ENCODE measurements around the gene PLAGL2. TPM values are rescaled to one million over a fixed set of nuclear protein-coding genes. Genes with fewer than 3 reads are reported as not detected.

The PLAGL2 gene
- total and polyA plus RNA-seq, 2 donors (not counting 1 experiment from before 2014, with no cell fraction given): 1.6 to 2.3 TPM

DNA sequence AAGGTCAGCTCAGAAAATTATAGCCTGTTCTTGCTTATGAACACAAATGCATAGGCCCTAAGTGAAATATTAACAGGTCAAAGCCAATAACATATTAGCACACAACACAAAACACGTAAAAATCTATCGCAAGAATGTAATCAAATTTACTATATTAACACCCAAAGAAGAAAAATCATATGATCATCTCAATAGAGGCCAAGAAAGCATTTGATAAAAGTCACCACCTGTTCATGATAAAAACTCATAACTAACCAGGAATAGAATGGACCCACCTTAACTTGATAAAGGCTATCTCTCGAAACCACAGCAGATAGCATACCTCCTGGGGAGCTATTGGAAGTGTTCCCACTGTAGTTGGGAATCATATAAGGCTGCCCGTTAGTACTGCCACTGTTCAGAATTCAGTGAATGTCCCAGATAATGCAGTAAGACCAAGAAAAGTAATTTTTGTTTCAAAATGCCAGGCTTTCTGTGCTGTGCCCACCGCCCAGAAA, 21.8 kb upstream of the PLAGL2 start:
- Histone ChIP-seq H3K4me1 (ENCODE audit: control insufficient read depth, extremely low read depth, insufficient read depth, low read length) (no peaks in the 10 kb centered on the region), H4K20me1 (ENCODE audit: control insufficient read depth, extremely low read depth, insufficient read depth, low read length) (no peaks in the 10 kb centered on the region), H3K36me3 (ENCODE audit: control insufficient read depth, insufficient read depth, low read length) (peaks cover 14% of the 10 kb centered on the region), H3K27me3 (ENCODE audit: control insufficient read depth, insufficient read depth, low read length) (no peaks in the 10 kb centered on the region), H3K4me3 (replicated peaks in 1 of 4; ENCODE audit: control extremely low read depth in 1 of 4, insufficient read depth in 1 of 4, low read depth in 3 of 4, low read length in 4 of 4) (no peak overlapping the region), H3K9ac (ENCODE audit: insufficient read depth, low read length) (no peak overlapping the region), H2AFZ (ENCODE audit: low read length) (no peak overlapping the region), H3K9me3 (ENCODE audit: control insufficient read depth, insufficient read depth, low read depth, low read length) (no peaks in the 10 kb centered on the region), H3K27ac (ENCODE audit: insufficient read depth, low read length) (no peak overlapping the region), H3K4me2 (ENCODE audit: extremely low read depth, insufficient read depth, low read length) (no peak overlapping the region), H3K79me2 (ENCODE audit: control insufficient read depth, insufficient read depth, low read length) (no peaks in the 10 kb centered on the region)
- TF ChIP-seq EZH2 (IDR thresholded peaks at IDR 0.05; ENCODE audit: low read length, missing control alignments): no peak
- TF ChIP-seq, protein P1, sequence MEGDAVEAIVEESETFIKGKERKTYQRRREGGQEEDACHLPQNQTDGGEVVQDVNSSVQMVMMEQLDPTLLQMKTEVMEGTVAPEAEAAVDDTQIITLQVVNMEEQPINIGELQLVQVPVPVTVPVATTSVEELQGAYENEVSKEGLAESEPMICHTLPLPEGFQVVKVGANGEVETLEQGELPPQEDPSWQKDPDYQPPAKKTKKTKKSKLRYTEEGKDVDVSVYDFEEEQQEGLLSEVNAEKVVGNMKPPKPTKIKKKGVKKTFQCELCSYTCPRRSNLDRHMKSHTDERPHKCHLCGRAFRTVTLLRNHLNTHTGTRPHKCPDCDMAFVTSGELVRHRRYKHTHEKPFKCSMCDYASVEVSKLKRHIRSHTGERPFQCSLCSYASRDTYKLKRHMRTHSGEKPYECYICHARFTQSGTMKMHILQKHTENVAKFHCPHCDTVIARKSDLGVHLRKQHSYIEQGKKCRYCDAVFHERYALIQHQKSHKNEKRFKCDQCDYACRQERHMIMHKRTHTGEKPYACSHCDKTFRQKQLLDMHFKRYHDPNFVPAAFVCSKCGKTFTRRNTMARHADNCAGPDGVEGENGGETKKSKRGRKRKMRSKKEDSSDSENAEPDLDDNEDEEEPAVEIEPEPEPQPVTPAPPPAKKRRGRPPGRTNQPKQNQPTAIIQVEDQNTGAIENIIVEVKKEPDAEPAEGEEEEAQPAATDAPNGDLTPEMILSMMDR (conservative IDR thresholded peaks at IDR 0.05 in 1 of 2, IDR thresholded peaks at IDR 0.05 in 1 of 2; ENCODE audit: low read depth in 1 of 2, low read length in 2 of 2): no peak
- DNase-seq (ENCODE audit: low read depth in 2 of 2): no peak

DNA sequence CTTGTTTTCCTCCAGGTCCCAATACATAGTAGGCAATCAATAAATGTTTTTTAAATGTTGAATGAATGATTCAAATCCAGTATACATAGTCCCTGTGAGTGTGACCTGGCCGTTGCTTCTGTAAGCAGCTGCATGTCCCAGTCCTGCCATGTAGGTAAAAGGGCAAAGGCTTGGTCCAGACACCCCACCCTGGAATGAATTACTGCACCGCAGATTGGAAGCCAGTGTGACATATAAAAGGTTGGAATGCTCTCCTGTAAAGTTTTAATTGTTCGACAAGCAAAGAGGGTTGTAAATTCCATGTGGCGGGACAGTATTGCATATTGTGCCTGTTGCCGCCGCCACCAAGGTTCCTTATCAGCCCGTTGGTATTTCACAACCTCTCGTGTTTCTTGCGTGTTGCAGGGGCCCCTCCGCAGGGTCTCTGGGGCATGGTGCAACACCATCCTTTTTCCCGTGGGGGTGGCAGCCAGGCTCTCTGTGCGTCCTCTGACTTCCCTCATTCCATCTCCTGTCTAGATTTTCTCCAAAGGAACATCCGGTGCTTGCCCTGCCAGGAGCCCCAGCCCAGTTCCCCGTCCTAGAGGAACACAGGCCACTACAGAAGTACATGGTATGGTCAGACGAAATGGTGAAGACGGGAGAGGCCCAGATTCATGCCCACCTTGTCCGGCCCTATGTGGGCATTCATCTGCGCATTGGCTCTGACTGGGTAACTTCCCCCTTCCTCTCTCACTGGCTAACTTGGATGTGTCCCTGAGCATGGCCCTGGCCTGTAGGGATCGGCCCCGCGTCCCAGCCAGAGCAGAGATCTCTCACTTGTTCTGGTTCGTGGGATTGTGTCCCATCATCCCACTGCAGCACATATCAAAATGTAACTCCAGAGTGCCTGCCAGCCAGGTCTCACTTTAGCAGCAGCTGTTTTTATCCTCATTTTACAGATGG, 20.5 kb upstream of the PLAGL2 start:
- no peak overlapping the region for H3K4me3 ChIP-seq (replicated peaks in 1 of 4; ENCODE audit: control extremely low read depth in 1 of 4, insufficient read depth in 1 of 4, low read depth in 3 of 4, low read length in 4 of 4)
- H2AFZ ChIP-seq (ENCODE audit: low read length): no peak overlapping the region
- H3K4me2 ChIP-seq (ENCODE audit: extremely low read depth, insufficient read depth, low read length): no peak overlapping the region
- no peaks in the 10 kb centered on the region for H3K79me2 ChIP-seq (ENCODE audit: control insufficient read depth, insufficient read depth, low read length)
- H3K36me3 ChIP-seq (ENCODE audit: control insufficient read depth, insufficient read depth, low read length): peaks cover 13% of the 10 kb centered on the region
- H3K27me3 ChIP-seq (ENCODE audit: control insufficient read depth, insufficient read depth, low read length): no peaks in the 10 kb centered on the region
- H3K27ac ChIP-seq (ENCODE audit: insufficient read depth, low read length): no peak overlapping the region
- no peaks in the 10 kb centered on the region for H3K4me1 ChIP-seq (ENCODE audit: control insufficient read depth, extremely low read depth, insufficient read depth, low read length)
- H3K9ac ChIP-seq (ENCODE audit: insufficient read depth, low read length): no peak overlapping the region
- no peak for DNase-seq (ENCODE audit: low read depth in 2 of 2)
- no peak for TF ChIP-seq EZH2 (IDR thresholded peaks at IDR 0.05; ENCODE audit: low read length, missing control alignments)
- TF ChIP-seq, protein P1 (conservative IDR thresholded peaks at IDR 0.05 in 1 of 2, IDR thresholded peaks at IDR 0.05 in 1 of 2; ENCODE audit: low read depth in 1 of 2, low read length in 2 of 2): no peak
- no peaks in the 10 kb centered on the region for H3K9me3 ChIP-seq (ENCODE audit: control insufficient read depth, insufficient read depth, low read depth, low read length)
- no peaks in the 10 kb centered on the region for H4K20me1 ChIP-seq (ENCODE audit: control insufficient read depth, extremely low read depth, insufficient read depth, low read length)

DNA sequence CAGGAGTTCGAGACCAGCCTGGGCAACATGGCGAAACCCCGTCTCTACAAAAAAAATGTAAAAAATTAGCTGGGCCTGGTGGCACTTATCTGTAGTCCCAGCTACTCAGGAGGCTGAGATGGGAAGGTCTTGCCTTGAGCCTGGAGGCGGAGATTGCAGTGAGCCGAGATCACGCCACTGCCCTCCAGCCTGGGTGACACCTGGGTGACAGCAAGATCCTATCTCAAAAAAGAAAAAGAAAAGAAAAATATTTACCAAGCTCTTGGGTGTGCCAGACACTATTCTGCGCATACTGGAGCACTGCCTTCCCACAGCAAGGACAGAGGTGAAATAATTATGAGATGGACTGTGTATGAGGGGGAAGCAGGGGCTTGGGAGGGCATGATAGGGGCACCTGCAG, 19.8 kb upstream of the PLAGL2 start:
- no peak overlapping the region for H3K9ac ChIP-seq (ENCODE audit: insufficient read depth, low read length)
- no peak overlapping the region for H2AFZ ChIP-seq (ENCODE audit: low read length)
- peaks cover 12% of the 10 kb centered on the region for H3K36me3 ChIP-seq (ENCODE audit: control insufficient read depth, insufficient read depth, low read length)
- no peaks in the 10 kb centered on the region for H3K4me1 ChIP-seq (ENCODE audit: control insufficient read depth, extremely low read depth, insufficient read depth, low read length)
- no peak overlapping the region for H3K27ac ChIP-seq (ENCODE audit: insufficient read depth, low read length)
- H3K9me3 ChIP-seq (ENCODE audit: control insufficient read depth, insufficient read depth, low read depth, low read length): no peaks in the 10 kb centered on the region
- no peak overlapping the region for H3K4me3 ChIP-seq (replicated peaks in 1 of 4; ENCODE audit: control extremely low read depth in 1 of 4, insufficient read depth in 1 of 4, low read depth in 3 of 4, low read length in 4 of 4)
- H3K27me3 ChIP-seq (ENCODE audit: control insufficient read depth, insufficient read depth, low read length): no peaks in the 10 kb centered on the region
- H3K4me2 ChIP-seq (ENCODE audit: extremely low read depth, insufficient read depth, low read length): no peak overlapping the region
- TF ChIP-seq EZH2 (IDR thresholded peaks at IDR 0.05; ENCODE audit: low read length, missing control alignments): no peak
- TF ChIP-seq, protein P1 (conservative IDR thresholded peaks at IDR 0.05 in 1 of 2, IDR thresholded peaks at IDR 0.05 in 1 of 2; ENCODE audit: low read depth in 1 of 2, low read length in 2 of 2): no peak
- H3K79me2 ChIP-seq (ENCODE audit: control insufficient read depth, insufficient read depth, low read length): no peaks in the 10 kb centered on the region
- no peaks in the 10 kb centered on the region for H4K20me1 ChIP-seq (ENCODE audit: control insufficient read depth, extremely low read depth, insufficient read depth, low read length)
- DNase-seq (ENCODE audit: low read depth in 2 of 2): no peak

Data from fibroblast of lung (primary cell).